Endothelial cell of umbilical vein (primary cell): ENCODE results near the gene TRAF1. TPM values are rescaled to one million over a fixed set of nuclear protein-coding genes. Genes with fewer than 3 reads are reported as not detected.

Experiments used
- BruUV-seq: library from RNA; stranded (reverse); fragments of 400-500 nt; replicated peaks from 2 replicates; lab custom pipeline; 2021; lab: Mats Ljungman, UMichigan
- CTCF ChIA-PET: fragments of 300-600, 350-600 bp; sonication (Branson Sonifier 250); formaldehyde crosslinking; loops from one replicate; lab custom pipeline; 2021; ENCODE audit warnings: antibody characterized with exemption, inconsistent platforms; lab: Charles Lee
- POLR2A ChIA-PET: fragments of 300-600, 350-600 bp; sonication (Branson Sonifier 250); formaldehyde crosslinking; loops from one replicate; lab custom pipeline; 2021; ENCODE audit warnings: antibody characterized with exemption, inconsistent platforms; lab: Charles Lee
- DNase-seq: peaks from one replicate; pipeline ENCODE4 v3.0.0-alpha.2; 2011; ENCODE audit warnings: low read depth, low spot score
- FAIRE-seq: peaks from 2 replicates; lab custom pipeline; 2011; peaks lifted over from hg19 to GRCh38; lab: Jason Lieb, UNC
- H2AFZ ChIP-seq: 2 replicates; pipeline ENCODE4 v1.6.0; 2012; ENCODE audit warnings: low read depth, low read length, control low read depth, inconsistent platforms
- H3K27ac ChIP-seq: 2 replicates; pipeline ENCODE4 v1.5.1; 2011; ENCODE audit warnings: low read depth, mild to moderate bottlenecking, control low read depth, low read length, moderate library complexity; ENCODE audit not compliant: insufficient read depth
- H3K27me3 ChIP-seq, 2 experiments: 2 replicates each; pipeline versions ENCODE4 v1.6.0 to v1.6.1; 2011; ENCODE audit warnings: low read length in 2 of 2, mixed read lengths in 1 of 2; ENCODE audit not compliant: control insufficient read depth in 2 of 2, insufficient read depth in 2 of 2
- H3K36me3 ChIP-seq, 2 experiments: 2 replicates in 1 of 2; 3 replicates in 1 of 2; pipeline ENCODE4 v1.5.1; 2011; ENCODE audit warnings: low read length in 2 of 2, mild to moderate bottlenecking in 1 of 2, moderate library complexity in 1 of 2; ENCODE audit not compliant: control insufficient read depth in 2 of 2, insufficient read depth in 2 of 2; ENCODE audit errors: extremely low read depth in 1 of 2
- H3K4me1 ChIP-seq: 3 replicates; pipeline ENCODE4 v1.5.1; 2011; ENCODE audit warnings: mild to moderate bottlenecking, low read length; ENCODE audit not compliant: control insufficient read depth, insufficient read depth; ENCODE audit errors: extremely low read depth
- H3K4me2 ChIP-seq: 2 replicates; pipeline ENCODE4 v1.6.1; 2011; ENCODE audit warnings: low read length, control low read depth, mixed read lengths; ENCODE audit not compliant: insufficient read depth
- H3K4me3 ChIP-seq, 3 experiments: fragments of 200-600 bp in 1 of 3; sonication (generic), shearing (Covaris generic) in 1 of 3; replicated peaks in 1 of 3; 2 replicates each; pipeline ENCODE4 v1.5.1; 2011 to 2016; ENCODE audit warnings: control low read depth in 3 of 3, low read length in 3 of 3, mild to moderate bottlenecking in 2 of 3, inconsistent platforms in 1 of 3, low read depth in 1 of 3, moderate library complexity in 1 of 3; ENCODE audit not compliant: insufficient read depth in 1 of 3
- H3K79me2 ChIP-seq: 2 replicates; pipeline ENCODE4 v1.6.0; 2012; ENCODE audit warnings: low read length, inconsistent platforms; ENCODE audit not compliant: control insufficient read depth, insufficient read depth
- H3K9ac ChIP-seq: replicated peaks from 2 replicates; pipeline ENCODE3; 2011; ENCODE audit warnings: low read length, control low read depth; ENCODE audit not compliant: insufficient read depth; ENCODE audit errors: extremely low read depth
- H3K9me1 ChIP-seq: replicated peaks from 3 replicates; pipeline ENCODE4 v1.6.0; 2011; ENCODE audit warnings: mild to moderate bottlenecking, low read length; ENCODE audit not compliant: control insufficient read depth, insufficient read depth; ENCODE audit errors: extremely low read depth
- H3K9me3 ChIP-seq: replicated peaks from 2 replicates; pipeline ENCODE4 v1.5.1; 2012; ENCODE audit warnings: low read length, inconsistent platforms; ENCODE audit not compliant: control insufficient read depth, insufficient read depth
- H4K20me1 ChIP-seq: replicated peaks from 2 replicates; pipeline ENCODE3; 2011; ENCODE audit warnings: mild to moderate bottlenecking, low read length; ENCODE audit not compliant: control insufficient read depth, insufficient read depth; ENCODE audit errors: extremely low read depth
- EZH2 ChIP-seq: IDR thresholded peaks from 2 replicates; pipeline ENCODE4 v1.6.1; 2012; ENCODE audit warnings: borderline replicate concordance, low read depth, mild to moderate bottlenecking, moderate library complexity, low read length, inconsistent platforms; ENCODE audit not compliant: severe bottlenecking
- FOS ChIP-seq: IDR thresholded peaks from 2 replicates; pipeline ENCODE4 v1.6.1; 2011; ENCODE audit warnings: mild to moderate bottlenecking, low read length, moderate library complexity, borderline replicate concordance; ENCODE audit not compliant: insufficient read depth
- GATA2 ChIP-seq: IDR thresholded peaks from 2 replicates; pipeline ENCODE4 v1.7.0; 2011; ENCODE audit warnings: low read depth, mild to moderate bottlenecking, moderate library complexity, mixed read lengths, low read length; ENCODE audit not compliant: insufficient read length, insufficient read depth
- JUN ChIP-seq: IDR thresholded peaks from 2 replicates; pipeline ENCODE4 v1.6.1; 2011; ENCODE audit warnings: borderline replicate concordance, low read depth; ENCODE audit not compliant: insufficient read length, insufficient read depth
- MYC ChIP-seq: IDR thresholded peaks from one replicate; pipeline ENCODE4 v1.6.1; 2011; ENCODE audit warnings: mild to moderate bottlenecking, low read depth, low read length
- POLR2A ChIP-seq: IDR thresholded peaks from 2 replicates; pipeline ENCODE4 v1.6.1; 2012; ENCODE audit warnings: low read depth, mild to moderate bottlenecking, control low read depth, low read length
- POLR2AphosphoS5 ChIP-seq: IDR thresholded peaks from 2 replicates; pipeline ENCODE4 v1.6.1; 2012; ENCODE audit warnings: low read depth, mild to moderate bottlenecking, control low read depth, low read length, moderate library complexity; ENCODE audit not compliant: insufficient read depth
- dilution Hi-C: fragments of 300-500 bp; cut with MboI; formaldehyde crosslinking; loops from one replicate; pipeline ENCODE4 v1.15.0; 2019; ENCODE audit warnings: low sequenced_read_pairs; ENCODE audit not compliant: extremely low pct_ligation_motif_present
- intact Hi-C: fragments of 100-400 bp; cut with micrococcal nuclease; formaldehyde crosslinking; loops from one replicate; pipeline ENCODE4 v1.10.0; 2022
- polyA plus RNA-seq, 4 experiments: library from polyadenylated mRNA; depleted of rRNA in 3 of 4; stranded (reverse) in 3 of 4; unstranded in 1 of 4; fragments of >200 nt; gene quantifications; 2 replicates each; pipeline versions ENCODE4 v1.2.1 to v1.2.3, GENCODE V29; 2011 to 2012; ENCODE audit warnings: missing spikeins in 1 of 4
- total RNA-seq: library from RNA; stranded (reverse); gene quantifications from 2 replicates; pipeline ENCODE4 v1.2.3, GENCODE V29; 2021
- TF ChIP-seq, protein P1 (sequence below), 2 donors: IDR thresholded peaks; 1 replicate in 1 of 2; 2 replicates in 1 of 2; pipeline ENCODE4 v1.5.1; 2011; ENCODE audit warnings: low read length in 2 of 2, mild to moderate bottlenecking in 2 of 2, moderate library complexity in 2 of 2, control low read depth in 1 of 2, inconsistent platforms in 1 of 2, low read depth in 1 of 2; ENCODE audit not compliant: insufficient read depth in 1 of 2; ENCODE audit errors: extremely low read depth in 1 of 2
- TF ChIP-seq, protein P2 (sequence below): IDR thresholded peaks from 2 replicates; pipeline ENCODE4 v1.6.1; 2011; ENCODE audit not compliant: insufficient read depth, insufficient read length

TRAF1 gene
- total and polyA plus RNA-seq, 2 donors (not counting 3 experiments of a cell fraction or from before 2014, with no cell fraction given): 2.0 to 2.6 TPM

DNA sequence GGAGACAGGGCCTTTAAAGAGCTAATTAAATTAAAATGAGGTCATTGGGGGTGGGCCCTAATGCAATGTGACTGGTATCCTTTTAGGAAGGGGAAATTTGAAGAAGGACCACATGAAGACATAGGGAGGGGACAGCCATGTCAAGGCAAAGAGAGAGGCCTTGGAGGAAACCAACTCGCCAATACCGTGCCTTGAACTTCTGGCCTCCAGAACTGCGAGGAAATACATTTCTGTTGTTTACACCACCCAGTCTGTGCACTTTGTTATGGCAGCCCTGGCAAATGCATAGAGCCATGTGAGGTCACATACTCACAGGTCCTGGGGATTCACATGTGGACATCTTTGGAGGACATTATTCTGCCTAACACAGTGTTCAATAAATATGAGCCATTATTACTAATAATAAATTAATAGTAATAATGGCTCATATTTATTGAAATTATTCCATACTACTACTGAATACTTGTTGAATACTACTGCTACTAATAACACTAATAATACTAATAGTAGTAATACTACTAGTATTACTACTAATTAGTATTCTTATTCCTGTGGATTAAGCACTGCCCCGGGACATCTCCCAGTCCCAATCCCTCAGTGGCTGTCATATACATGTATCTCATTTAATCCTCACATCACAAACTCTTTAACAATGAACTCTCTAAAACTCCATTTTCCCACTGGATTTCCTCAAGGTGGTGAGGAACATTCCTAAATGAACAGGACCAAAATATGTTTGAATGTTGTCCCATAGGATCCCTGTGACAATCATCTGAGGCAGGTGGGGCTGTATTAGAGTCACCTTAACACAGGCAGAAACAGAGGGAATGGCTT, 8.4 kb downstream of the TRAF1 start:
- TF ChIP-seq MYC (no peak), EZH2 (no peak), POLR2A (no peak), JUN (no peak), FOS (no peak), POLR2AphosphoS5 (no peak), GATA2 (no peak)
- TF ChIP-seq, protein P1, sequence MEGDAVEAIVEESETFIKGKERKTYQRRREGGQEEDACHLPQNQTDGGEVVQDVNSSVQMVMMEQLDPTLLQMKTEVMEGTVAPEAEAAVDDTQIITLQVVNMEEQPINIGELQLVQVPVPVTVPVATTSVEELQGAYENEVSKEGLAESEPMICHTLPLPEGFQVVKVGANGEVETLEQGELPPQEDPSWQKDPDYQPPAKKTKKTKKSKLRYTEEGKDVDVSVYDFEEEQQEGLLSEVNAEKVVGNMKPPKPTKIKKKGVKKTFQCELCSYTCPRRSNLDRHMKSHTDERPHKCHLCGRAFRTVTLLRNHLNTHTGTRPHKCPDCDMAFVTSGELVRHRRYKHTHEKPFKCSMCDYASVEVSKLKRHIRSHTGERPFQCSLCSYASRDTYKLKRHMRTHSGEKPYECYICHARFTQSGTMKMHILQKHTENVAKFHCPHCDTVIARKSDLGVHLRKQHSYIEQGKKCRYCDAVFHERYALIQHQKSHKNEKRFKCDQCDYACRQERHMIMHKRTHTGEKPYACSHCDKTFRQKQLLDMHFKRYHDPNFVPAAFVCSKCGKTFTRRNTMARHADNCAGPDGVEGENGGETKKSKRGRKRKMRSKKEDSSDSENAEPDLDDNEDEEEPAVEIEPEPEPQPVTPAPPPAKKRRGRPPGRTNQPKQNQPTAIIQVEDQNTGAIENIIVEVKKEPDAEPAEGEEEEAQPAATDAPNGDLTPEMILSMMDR (IDR thresholded peaks at IDR 0.05; ENCODE audit: extremely low read depth in 1 of 2, insufficient read depth in 1 of 2, low read depth in 1 of 2, low read length in 2 of 2): no peak
- TF ChIP-seq, protein P2, sequence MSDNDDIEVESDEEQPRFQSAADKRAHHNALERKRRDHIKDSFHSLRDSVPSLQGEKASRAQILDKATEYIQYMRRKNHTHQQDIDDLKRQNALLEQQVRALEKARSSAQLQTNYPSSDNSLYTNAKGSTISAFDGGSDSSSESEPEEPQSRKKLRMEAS: no peak
- no peaks in the 10 kb centered on the region for H4K20me1 ChIP-seq
- H3K79me2 ChIP-seq: no peaks in the 10 kb centered on the region
- H3K4me1 ChIP-seq: no peaks in the 10 kb centered on the region
- DNase-seq: no peak
- no peaks in the 10 kb centered on the region for H3K27me3 ChIP-seq
- H3K9ac ChIP-seq: no peak overlapping the region
- no peak overlapping the region for H3K27ac ChIP-seq
- no peak for FAIRE-seq
- no peaks in the 10 kb centered on the region for H3K36me3 ChIP-seq
- POLR2A ChIA-PET: no interaction called here
- H3K9me1 ChIP-seq: no peaks in the 10 kb centered on the region
- BruUV-seq: no TSS peak
- H3K4me3 ChIP-seq: no peak overlapping the region
- CTCF ChIA-PET: interaction anchor here (1.0 to 2.2 kb wide), 4 partner anchors 8 to 142 kb away, joined by 3 to 11 read pairs (median 4); no protein-coding TSS in a partner anchor
- no peak overlapping the region for H3K4me2 ChIP-seq
- intact Hi-C loops (no loop called here), dilution Hi-C loops (no loop called here)
- H2AFZ ChIP-seq: no peak overlapping the region
- no peaks in the 10 kb centered on the region for H3K9me3 ChIP-seq
